Dendritic cell treated with granulocyte-macrophage colony-stimulating factor and Interleukin-4, amounts not matched to agents 40 ng/mL and 50 ng/mL, for 4 days (primary cell): ENCODE measurements around the gene NAALADL1.

Source experiments
- H3K27ac Mint-ChIP-seq: one replicate; pipeline ENCODE4 v1.8.0; 2022; ENCODE audit warnings: mild to moderate bottlenecking, mixed read lengths
- H3K27me3 Mint-ChIP-seq: one replicate; pipeline ENCODE4 v1.8.0; 2022; ENCODE audit warnings: mild to moderate bottlenecking, mixed read lengths
- H3K36me3 Mint-ChIP-seq: one replicate; pipeline ENCODE4 v1.8.0; 2022; ENCODE audit warnings: low read depth, mixed read lengths
- H3K4me1 Mint-ChIP-seq: one replicate; pipeline ENCODE4 v1.8.0; 2022; ENCODE audit warnings: low read depth, mixed read lengths
- H3K4me3 Mint-ChIP-seq: one replicate; pipeline ENCODE4 v1.8.0; 2022; ENCODE audit warnings: mild to moderate bottlenecking, moderate library complexity, mixed read lengths
- H3K9me3 Mint-ChIP-seq: one replicate; pipeline ENCODE4 v1.8.0; 2022; ENCODE audit warnings: mixed read lengths
- intact Hi-C: fragments of 100-400 bp; cut with micrococcal nuclease; formaldehyde crosslinking; loops from one replicate; pipeline ENCODE4 v1.15.0; 2022

Gene NAALADL1

GRCh38 chr11:65087827-65088226, 29.5 kb upstream of the NAALADL1 start:
- Mint-ChIP-seq H3K27ac (no peak overlapping the region), H3K4me3 (no peak overlapping the region), H3K4me1 (peaks cover 32% of the 10 kb centered on the region), H3K9me3 (no peaks in the 10 kb centered on the region), H3K27me3 (no peaks in the 10 kb centered on the region), H3K36me3 (peaks cover 71% of the 10 kb centered on the region)
- intact Hi-C loops = no loop called here

DNA sequence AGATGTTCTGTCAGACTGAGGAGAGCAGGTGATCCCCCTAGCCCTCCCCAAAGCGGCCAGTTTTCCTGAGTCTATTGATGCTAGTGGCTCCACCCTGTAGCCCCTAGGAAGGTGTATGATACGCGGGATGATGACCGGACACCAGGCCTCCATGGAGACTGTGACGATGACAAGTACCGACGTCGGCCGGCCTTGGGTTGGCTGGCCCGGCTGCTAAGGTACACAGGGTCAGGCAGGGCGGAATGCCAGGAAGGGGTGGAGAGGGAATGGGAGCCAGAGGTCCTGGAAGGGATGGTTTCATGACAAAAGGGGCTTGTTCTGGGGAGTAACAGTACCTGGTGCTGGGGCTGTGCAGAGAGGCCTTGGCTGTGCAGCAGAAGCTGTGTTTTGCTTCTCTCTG, 28.9 kb upstream of the NAALADL1 start:
- intact Hi-C loops = no loop called here
- Mint-ChIP-seq H3K4me3 (no peak overlapping the region), H3K27me3 (no peaks in the 10 kb centered on the region), H3K36me3 (peaks cover 71% of the 10 kb centered on the region), H3K27ac (no peak overlapping the region), H3K4me1 (peaks cover 33% of the 10 kb centered on the region), H3K9me3 (no peaks in the 10 kb centered on the region)

GRCh38 chr11:65086809-65087208, 28.5 kb upstream of the NAALADL1 start:
- H3K36me3 Mint-ChIP-seq = peaks cover 71% of the 10 kb centered on the region
- no peaks in the 10 kb centered on the region for H3K9me3 Mint-ChIP-seq
- H3K27me3 Mint-ChIP-seq = no peaks in the 10 kb centered on the region
- H3K4me1 Mint-ChIP-seq = peaks cover 33% of the 10 kb centered on the region
- no peak overlapping the region for H3K4me3 Mint-ChIP-seq
- intact Hi-C loops = no loop called here
- no peak overlapping the region for H3K27ac Mint-ChIP-seq

GRCh38 chr11:65085446-65085845, 27.1 kb upstream of the NAALADL1 start:
- H3K4me3 Mint-ChIP-seq = peak overlapping the region; percentile 97
- H3K9me3 Mint-ChIP-seq = no peaks in the 10 kb centered on the region
- H3K27ac Mint-ChIP-seq = peak overlapping the region; percentile 95
- H3K4me1 Mint-ChIP-seq = peaks cover 46% of the 10 kb centered on the region
- H3K27me3 Mint-ChIP-seq = no peaks in the 10 kb centered on the region
- peaks cover 67% of the 10 kb centered on the region for H3K36me3 Mint-ChIP-seq
- intact Hi-C loops = no loop called here

GRCh38 chr11:65084598-65085375, 26.4 kb upstream of the NAALADL1 start:
- H3K4me1 Mint-ChIP-seq = peaks cover 50% of the 10 kb centered on the region
- intact Hi-C loops = loop anchor here (1.0 to 5.0 kb wide), 4 partner anchors 12 to 72 kb away; partner anchors contain the start of genes ARL2, SAC3D1, SNX15 and VPS51

GRCh38 chr11:65083834-65084597, 25.7 kb upstream of the NAALADL1 start, which contains the start of the genes CDCA5 and ZFPL1:
CDCA5 (minus strand) TSS chr11:65084040; CDS start chr11:65083978, 62 bp downstream.
ZFPL1 (plus strand) TSS chr11:65084222; CDS start chr11:65084699, 477 bp downstream.
- H3K36me3 Mint-ChIP-seq = peaks cover 52% of the 10 kb centered on the region
- H3K9me3 Mint-ChIP-seq = no peaks in the 10 kb centered on the region
- peak within 1 kb of the TSS; percentile 95 for H3K27ac Mint-ChIP-seq
- H3K4me1 Mint-ChIP-seq = peaks cover 50% of the 10 kb centered on the region
- intact Hi-C loops = loop anchor here (1.0 to 5.0 kb wide), 4 partner anchors 12 to 72 kb away; partner anchors contain the start of genes ARL2, SAC3D1, SNX15 and VPS51
- H3K4me3 Mint-ChIP-seq = peak within 1 kb of the TSS; percentile 97
- H3K27me3 Mint-ChIP-seq = no peaks in the 10 kb centered on the region

More at GRCh38 chr11:65084598-65085375, 26.4 kb upstream of the NAALADL1 start:
- Mint-ChIP-seq H3K27ac (peak overlapping the region; percentile 95), H3K4me3 (peak overlapping the region; percentile 97), H3K27me3 (no peaks in the 10 kb centered on the region), H3K9me3 (no peaks in the 10 kb centered on the region), H3K36me3 (peaks cover 60% of the 10 kb centered on the region)

DNA sequence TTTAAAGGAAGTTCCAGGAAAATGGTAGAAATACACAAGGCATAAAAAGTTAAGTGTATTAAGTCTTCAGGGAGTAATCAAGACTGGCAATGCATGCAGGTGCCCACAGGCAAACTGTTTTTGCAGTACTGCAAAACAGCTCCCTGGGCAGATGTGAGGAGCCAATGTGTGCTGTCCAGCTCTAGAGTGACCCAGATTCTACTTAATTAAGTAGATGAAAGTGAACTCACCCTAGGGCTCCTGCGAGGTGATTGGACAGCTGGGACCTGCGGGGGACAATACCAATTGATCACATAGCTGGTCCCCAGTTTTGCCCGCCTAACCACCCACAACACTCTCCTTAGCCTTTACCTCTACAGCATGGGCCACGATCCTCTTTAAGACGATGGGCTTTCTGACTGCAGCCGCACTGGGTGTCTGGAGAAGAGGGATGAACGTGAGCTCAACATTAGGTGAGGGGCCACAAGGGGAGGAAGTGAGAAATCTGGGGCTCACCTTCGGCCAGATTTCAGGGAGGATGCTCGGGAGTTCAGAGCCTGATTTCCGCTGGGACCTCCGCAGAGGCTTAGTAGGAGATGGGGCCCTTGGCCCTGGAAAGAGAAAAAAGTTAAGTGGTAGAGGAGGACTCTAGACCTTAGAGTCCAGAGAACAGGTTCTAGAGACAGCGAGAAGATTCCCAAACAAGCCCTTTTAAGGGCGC, 24.9 kb upstream of the NAALADL1 start:
- H3K36me3 Mint-ChIP-seq = peaks cover 45% of the 10 kb centered on the region
- H3K4me1 Mint-ChIP-seq = peaks cover 54% of the 10 kb centered on the region
- peak overlapping the region; percentile 95 for H3K27ac Mint-ChIP-seq
- peak overlapping the region; percentile 97 for H3K4me3 Mint-ChIP-seq
- H3K27me3 Mint-ChIP-seq = no peaks in the 10 kb centered on the region
- no peaks in the 10 kb centered on the region for H3K9me3 Mint-ChIP-seq
- intact Hi-C loops = loop anchor here (5.0 kb wide), 2 partner anchors 41 to 71 kb away; partner anchors contain the start of genes ARL2 and SAC3D1

DNA sequence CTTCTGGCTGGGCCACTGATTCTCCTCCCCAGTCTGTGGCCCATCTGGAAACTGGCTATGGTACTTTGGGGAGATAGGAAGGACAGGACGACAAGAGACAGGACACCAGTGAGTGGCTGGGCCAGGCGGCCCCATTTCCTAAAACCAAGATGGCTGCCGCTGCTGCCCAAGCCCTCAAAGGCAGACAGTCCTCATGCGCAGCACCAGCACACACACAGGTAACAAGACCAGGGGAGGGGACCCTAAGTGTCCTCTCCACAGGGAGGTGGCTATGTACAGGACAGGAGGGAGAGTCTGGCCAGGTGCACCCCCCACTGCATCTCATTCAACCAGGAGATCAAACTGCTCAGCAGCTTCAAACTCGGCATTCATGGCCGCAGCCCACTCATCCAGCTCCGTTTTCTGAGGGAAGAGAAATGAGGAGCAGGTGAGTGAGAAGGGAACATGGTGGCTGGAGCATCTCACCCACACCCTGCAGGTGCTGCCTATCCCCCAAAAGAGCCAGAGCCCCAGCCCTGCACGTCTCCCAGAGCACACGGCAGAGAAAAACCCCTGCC, 20.5 kb upstream of the NAALADL1 start:
- H3K27me3 Mint-ChIP-seq = no peaks in the 10 kb centered on the region
- no peak overlapping the region for H3K4me3 Mint-ChIP-seq
- intact Hi-C loops = no loop called here
- no peaks in the 10 kb centered on the region for H3K9me3 Mint-ChIP-seq
- H3K27ac Mint-ChIP-seq = no peak overlapping the region
- H3K36me3 Mint-ChIP-seq = peaks cover 4% of the 10 kb centered on the region
- H3K4me1 Mint-ChIP-seq = peaks cover 38% of the 10 kb centered on the region

- no peaks in the 10 kb centered on the region for H3K9me3 Mint-ChIP-seq
- no peaks in the 10 kb centered on the region for H3K36me3 Mint-ChIP-seq
- peaks cover 31% of the 10 kb centered on the region for H3K4me1 Mint-ChIP-seq
- H3K27ac Mint-ChIP-seq = no peak overlapping the region
- intact Hi-C loops = no loop called here
- H3K27me3 Mint-ChIP-seq = no peaks in the 10 kb centered on the region
- no peak overlapping the region for H3K4me3 Mint-ChIP-seq
Observed at GRCh38 chr11:65078151-65078550, 19.8 kb upstream of the NAALADL1 start.

DNA sequence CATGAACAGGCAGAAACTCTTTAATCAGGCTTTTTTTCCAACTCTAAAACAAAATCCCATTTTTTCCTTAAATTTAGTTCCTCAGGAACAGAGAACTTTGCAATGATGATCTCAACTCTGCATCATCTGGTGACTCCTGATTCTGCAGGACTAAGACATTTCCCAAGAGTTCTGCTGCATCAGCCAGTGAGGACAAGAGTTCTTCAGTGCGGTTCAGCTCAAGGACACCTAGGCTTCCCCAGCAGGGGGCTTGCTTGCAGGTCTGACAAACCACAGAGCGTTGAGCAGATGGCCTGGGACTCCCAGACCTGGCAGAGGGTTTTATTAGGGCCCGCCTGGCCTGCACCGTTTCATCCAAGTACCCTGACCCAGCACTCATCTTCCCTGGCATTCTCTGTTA, 19.1 kb upstream of the NAALADL1 start:
- Mint-ChIP-seq H3K27me3 (no peaks in the 10 kb centered on the region), H3K27ac (no peak overlapping the region), H3K4me3 (no peak overlapping the region), H3K9me3 (no peaks in the 10 kb centered on the region), H3K4me1 (peaks cover 27% of the 10 kb centered on the region), H3K36me3 (no peaks in the 10 kb centered on the region)
- intact Hi-C loops = no loop called here

DNA sequence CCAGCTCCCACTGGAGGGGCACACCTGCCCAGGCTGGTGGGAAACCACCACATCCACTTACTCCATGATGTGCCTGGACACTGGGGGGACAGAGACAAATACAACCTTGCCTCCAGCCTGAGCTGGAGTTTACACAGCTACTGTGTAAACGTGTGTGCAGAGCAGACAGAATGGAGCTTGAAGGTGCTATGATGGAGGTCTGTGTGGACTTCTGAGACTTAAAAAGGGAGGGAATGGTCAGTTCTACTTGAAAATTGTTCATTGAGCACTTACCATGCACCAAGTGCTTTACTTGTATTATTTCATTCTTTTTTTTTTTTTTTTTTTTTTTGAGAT, 14.2 kb upstream of the NAALADL1 start:
- peak overlapping the region; percentile 32 for H3K27ac Mint-ChIP-seq
- no peaks in the 10 kb centered on the region for H3K27me3 Mint-ChIP-seq

DNA sequence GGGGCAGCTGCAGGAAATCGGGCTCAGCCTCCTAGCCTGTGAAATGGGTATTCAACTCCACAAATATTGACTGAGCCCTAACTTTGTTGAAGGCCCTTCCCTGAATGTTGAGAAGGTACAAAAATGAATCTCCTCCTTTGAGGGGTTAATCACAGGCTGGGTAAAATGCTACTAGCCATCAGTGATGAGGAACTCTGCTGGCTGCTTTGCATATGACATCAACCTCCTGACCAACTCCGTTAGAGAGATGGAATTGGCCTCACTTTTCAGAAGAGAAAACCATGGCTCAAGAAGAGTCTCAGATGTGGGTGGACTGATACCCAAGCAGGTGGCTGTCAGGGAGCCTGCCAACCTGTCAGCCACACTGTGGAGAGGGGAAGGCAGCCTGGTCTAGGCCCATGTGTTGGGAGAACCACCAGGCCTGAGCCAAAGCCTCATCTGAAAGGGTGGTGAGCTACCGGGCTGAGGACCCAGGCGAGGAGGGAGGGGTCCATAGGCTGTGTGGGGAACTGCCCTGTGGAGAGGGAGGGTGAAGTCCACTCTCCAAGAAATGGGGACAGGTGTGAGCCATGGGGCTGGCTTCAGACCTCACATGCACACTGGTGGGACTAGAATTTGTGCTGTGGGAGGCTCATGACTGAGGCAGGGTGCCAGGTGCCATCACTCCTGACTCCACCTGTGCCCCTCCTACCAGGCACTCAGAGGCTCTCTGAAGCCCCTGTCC, 13.7 kb upstream of the NAALADL1 start:
- no peak overlapping the region for H3K4me3 Mint-ChIP-seq
- H3K27ac Mint-ChIP-seq = peak overlapping the region; percentile 32
- H3K9me3 Mint-ChIP-seq = no peaks in the 10 kb centered on the region
- H3K27me3 Mint-ChIP-seq = no peaks in the 10 kb centered on the region
- H3K4me1 Mint-ChIP-seq = peaks cover 4% of the 10 kb centered on the region
- H3K36me3 Mint-ChIP-seq = no peaks in the 10 kb centered on the region
- intact Hi-C loops = no loop called here

More for the DNA sequence above, 14.2 kb upstream of the NAALADL1 start:
- H3K4me1 Mint-ChIP-seq = peaks cover 4% of the 10 kb centered on the region
- intact Hi-C loops = no loop called here
- H3K4me3 Mint-ChIP-seq = no peak overlapping the region
- no peaks in the 10 kb centered on the region for H3K36me3 Mint-ChIP-seq
- H3K9me3 Mint-ChIP-seq = no peaks in the 10 kb centered on the region

GRCh38 chr11:65069217-65069616, 10.9 kb upstream of the NAALADL1 start:
- no peak overlapping the region for H3K27ac Mint-ChIP-seq
- H3K9me3 Mint-ChIP-seq = no peaks in the 10 kb centered on the region
- H3K27me3 Mint-ChIP-seq = no peaks in the 10 kb centered on the region
- intact Hi-C loops = no loop called here
- H3K4me3 Mint-ChIP-seq = no peak overlapping the region
- H3K36me3 Mint-ChIP-seq = no peaks in the 10 kb centered on the region
- peaks cover 16% of the 10 kb centered on the region for H3K4me1 Mint-ChIP-seq
